COLO829 (cell line): ENCODE data around the gene NCSTN.

Experiments used
- DNase-seq: peaks from one replicate; pipeline ENCODE4 v3.0.0; 2012; ENCODE audit warnings: low spot score

The NCSTN gene

GRCh38 chr1:160352555-160352954 is 9.4 kb downstream of the NCSTN start:
- no peak for DNase-seq

DNA sequence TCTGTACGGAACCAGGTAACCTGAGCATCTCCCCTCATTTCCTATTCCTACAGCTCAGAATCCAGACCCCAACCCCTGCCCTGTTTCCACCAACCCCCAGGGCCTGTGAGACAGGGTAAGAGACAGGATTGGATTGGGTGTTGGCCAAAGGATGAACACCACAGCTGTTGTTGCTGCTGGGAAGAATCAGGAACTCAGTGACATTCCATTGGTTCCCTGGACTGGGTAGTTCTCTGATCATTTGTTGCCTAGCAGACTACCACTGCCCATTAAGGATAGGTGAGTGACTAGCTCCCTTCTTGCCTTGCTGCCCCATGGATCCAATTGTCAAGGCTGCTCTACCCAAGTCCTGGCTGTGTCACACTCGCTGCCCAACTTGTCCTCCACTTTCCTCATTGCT is 10.0 kb downstream of the NCSTN start:
- DNase-seq: no peak

DNA sequence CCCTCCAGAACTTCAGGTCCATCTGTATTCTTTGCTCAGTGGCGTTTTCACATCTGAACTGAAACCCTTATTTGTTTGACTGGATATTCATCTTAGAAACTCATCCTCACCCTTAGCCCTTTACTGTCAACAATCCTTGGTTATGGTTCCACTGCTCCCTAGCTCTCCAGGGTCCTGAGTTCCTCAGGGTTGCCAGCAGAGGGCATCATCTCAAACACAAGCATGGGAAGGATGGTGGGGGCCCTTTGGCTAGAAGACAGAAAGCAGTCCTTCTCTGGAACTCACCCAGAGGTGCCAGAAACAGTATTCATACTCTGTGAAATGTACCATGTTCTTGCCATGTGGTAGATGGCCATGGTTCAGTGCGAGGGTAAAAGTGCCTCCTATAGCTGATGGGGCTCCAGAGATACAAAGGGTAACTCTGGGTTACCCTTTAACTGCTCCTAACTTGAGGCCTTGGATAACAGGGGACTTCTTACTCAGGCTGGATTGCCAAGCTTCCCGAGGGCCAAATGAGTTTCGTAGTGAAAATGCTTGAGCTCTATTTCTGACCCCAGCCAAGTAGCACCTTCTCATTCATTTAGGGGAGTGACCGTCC is 11.3 kb downstream of the NCSTN start:
- peak; percentile 44 for DNase-seq

GRCh38 chr1:160357286-160358002 is 14.3 kb downstream of the NCSTN start:
- DNase-seq: no peak

- DNase-seq: no peak
Measured at GRCh38 chr1:160358073-160358472, 14.9 kb downstream of the NCSTN start.

DNA sequence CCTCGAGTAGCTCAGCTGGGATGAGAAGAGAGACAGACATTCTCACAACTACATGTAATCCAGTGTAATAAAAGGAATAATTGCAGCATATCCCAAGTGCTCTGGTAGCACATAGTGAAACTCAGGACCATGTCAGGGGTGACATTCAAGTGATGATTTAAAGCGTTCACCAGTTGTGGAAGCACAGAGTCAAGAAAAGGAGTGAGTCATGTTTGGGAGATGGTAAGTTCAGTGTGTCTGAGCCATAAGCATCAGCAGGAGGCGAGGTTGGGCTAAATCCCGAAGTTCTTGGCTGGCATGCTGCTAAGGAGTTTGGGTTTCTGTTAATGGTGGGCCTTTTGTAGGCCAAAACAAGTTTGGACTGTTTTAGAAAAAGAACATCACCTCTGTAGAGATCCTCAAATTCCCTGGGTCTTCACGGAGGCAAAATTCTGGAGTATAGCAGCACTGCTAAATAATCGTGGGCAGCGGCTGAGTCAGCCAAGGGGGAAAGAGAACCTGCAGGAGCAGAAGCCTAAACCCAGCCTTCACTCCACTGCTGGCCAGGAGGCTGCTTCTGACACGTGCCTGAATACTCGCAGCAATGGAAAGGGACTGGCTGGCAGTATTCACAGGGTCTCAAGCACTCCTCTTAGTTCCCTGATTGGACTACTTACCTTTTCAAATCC is 16.5 kb downstream of the NCSTN start:
- no peak for DNase-seq

GRCh38 chr1:160360227-160360695 is 17.1 kb downstream of the NCSTN start:
- DNase-seq: no peak

DNA sequence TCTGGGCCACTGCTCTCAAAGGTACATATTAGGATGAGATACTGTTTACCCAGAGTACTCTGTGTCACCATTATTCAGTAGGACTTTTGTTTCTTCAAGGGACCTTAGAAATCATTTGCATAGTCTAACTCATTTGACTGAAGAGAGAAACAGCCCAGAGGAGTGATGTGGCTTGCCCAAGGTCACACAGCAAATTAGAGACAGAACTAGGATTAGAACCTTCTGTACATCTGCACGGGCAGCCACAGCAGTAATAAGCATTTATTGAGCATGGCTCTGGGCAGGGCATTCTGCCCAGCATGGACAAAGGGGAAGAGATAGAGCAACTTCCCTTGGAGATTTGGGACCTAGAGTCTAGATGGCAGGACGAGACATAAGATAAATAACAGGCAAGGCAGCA is 18.0 kb downstream of the NCSTN start:
- DNase-seq: no peak

GRCh38 chr1:160361814-160362167 is 18.6 kb downstream of the NCSTN start:
- no peak for DNase-seq

DNA sequence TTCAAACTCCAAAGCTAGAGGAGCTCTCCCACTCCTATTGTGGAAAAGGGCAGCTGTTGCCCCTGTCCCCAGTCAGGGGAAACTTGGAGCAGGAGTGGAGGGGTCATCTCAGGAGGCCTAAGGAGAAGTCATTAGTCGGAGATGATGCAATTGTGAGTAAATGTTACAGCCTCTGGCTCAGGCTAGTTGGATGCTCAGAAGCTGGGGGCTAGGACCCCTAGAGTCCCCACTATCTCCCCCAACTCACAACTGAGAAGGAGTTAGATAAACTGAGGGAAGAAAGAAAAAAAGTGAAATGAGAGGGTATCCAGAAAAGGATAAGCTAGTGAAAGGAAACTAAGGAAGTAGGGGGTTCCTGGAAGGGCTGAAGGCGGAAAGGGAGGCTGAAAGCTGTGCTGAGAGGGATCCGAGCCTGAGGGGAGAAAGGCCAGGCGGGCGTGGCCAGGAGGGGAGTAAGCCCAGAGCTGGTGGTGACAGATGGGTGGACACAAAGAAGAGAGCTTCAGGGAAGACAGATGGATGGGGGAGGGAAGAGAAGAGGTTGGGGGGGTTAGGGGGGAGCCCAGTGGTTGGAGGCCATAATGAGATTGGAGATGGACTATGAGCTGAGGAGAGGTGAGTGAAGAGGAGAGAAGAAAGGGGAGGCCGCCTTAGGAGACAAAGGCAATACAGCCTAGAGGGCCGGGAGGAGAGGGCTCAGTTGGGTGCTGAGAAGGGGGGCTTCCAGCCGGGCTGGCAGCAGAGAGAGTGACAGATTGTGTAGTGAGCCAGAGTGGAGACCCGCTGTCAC is 19.2 kb downstream of the NCSTN start:
- no peak for DNase-seq

GRCh38 chr1:160363010-160363409 is 19.8 kb downstream of the NCSTN start:
- no peak for DNase-seq

- no peak for DNase-seq
Measured at GRCh38 chr1:160363951-160364735, 21.0 kb downstream of the NCSTN start.

GRCh38 chr1:160365325-160365724 is 22.1 kb downstream of the NCSTN start:
- no peak for DNase-seq

- no peak for DNase-seq
Measured at GRCh38 chr1:160366731-160367515, 23.7 kb downstream of the NCSTN start, which contains the start of gene NHLH1. Gene NHLH1, plus strand, starts transcription at chr1:160367071. Its CDS starts 3,661 bp downstream, at chr1:160370732.

GRCh38 chr1:160367516-160367900 is 24.3 kb downstream of the NCSTN start:
- DNase-seq: no peak

- no peak for DNase-seq
Measured at GRCh38 chr1:160367934-160368923, 25.0 kb downstream of the NCSTN start.

DNA sequence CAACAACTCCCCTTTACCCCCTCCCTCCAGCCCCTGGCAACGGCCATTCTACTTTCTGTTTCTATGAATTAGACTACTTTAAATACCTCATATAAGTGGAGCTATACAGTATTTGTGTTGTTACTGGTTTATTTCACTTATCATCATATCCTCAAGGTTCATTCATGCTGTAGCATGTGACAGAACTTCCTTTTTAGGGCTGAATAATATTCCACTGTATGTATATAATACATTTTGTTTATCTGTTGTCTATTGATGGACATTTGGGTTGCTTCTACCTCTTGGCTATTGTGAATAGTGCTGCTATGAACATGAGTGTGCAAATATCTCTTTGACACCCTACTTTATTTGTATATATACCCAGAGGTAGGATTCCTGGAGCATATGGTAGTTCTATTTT is 25.9 kb downstream of the NCSTN start:
- no peak for DNase-seq

GRCh38 chr1:160370561-160371345 is 27.6 kb downstream of the NCSTN start:
- no peak for DNase-seq

- no peak for DNase-seq
Measured at GRCh38 chr1:160371346-160371631, 28.1 kb downstream of the NCSTN start.
